Stimulated activated CD4-positive, alpha-beta T cell treated with anti-CD3 and anti-CD28 coated beads, Interleukin-15, amount 100 ng/mL, for 1 hour (primary cell): ENCODE data around the gene TUBGCP4.
"Not testable (repeated sequence)": the region's sequence is repeated elsewhere in the genome, so short reads cannot be mapped to it uniquely, and the experiment has no call there.

Experiments
- DNase-seq, 2 donors: peaks; one replicate each; pipeline ENCODE4 v3.0.0-alpha.2; 2020; ENCODE audit warnings: low read depth in 1 of 2, low spot score in 1 of 2

Gene TUBGCP4

GRCh38 chr15:43370975-43371974, at the start of gene TUBGCP4, which contains the start of gene ZSCAN29:
TUBGCP4 (plus strand) TSS chr15:43371101; CDS start chr15:43371355, 254 bp downstream.
ZSCAN29 (minus strand) TSS chr15:43371043; CDS start chr15:43369913, 1,130 bp downstream.
- peak; percentile 55 to 66 for DNase-seq

- no peak for DNase-seq
These were observed 45.7 kb upstream of the TUBGCP4 start for GRCh38 chr15:43325039-43325684.

GRCh38 chr15:43329217-43329959, 41.5 kb upstream of the TUBGCP4 start:
- no peak for DNase-seq

GRCh38 chr15:43329960-43330779, 40.7 kb upstream of the TUBGCP4 start, which contains the start of gene LCMT2:
LCMT2 (minus strand) TSS chr15:43330573; CDS start chr15:43330489, 84 bp downstream.
- DNase-seq, result peak; percentile 74 to 79

- DNase-seq, result no peak
These were observed 40.2 kb upstream of the TUBGCP4 start for GRCh38 chr15:43330780-43331087.

- no peak for DNase-seq
These were observed 24.6 kb upstream of the TUBGCP4 start for GRCh38 chr15:43346305-43346704.

GRCh38 chr15:43347114-43347513, 23.8 kb upstream of the TUBGCP4 start:
- no peak for DNase-seq

- DNase-seq, result no peak
These were observed 18.1 kb upstream of the TUBGCP4 start for GRCh38 chr15:43352693-43353382.

GRCh38 chr15:43360821-43361220, 10.1 kb upstream of the TUBGCP4 start:
- no peak for DNase-seq

GRCh38 chr15:43361313-43361903, 9.5 kb upstream of the TUBGCP4 start:
- DNase-seq, result no peak

- peak in 1 of 2 donors; percentile 6 for DNase-seq
These were observed 459 bp upstream of the TUBGCP4 start for GRCh38 chr15:43370310-43370974.

GRCh38 chr15:43376017-43376705, 5.3 kb downstream of the TUBGCP4 start:
- DNase-seq, result peak in 1 of 2 donors; percentile 6

GRCh38 chr15:43378601-43379000, 7.7 kb downstream of the TUBGCP4 start:
- no peak for DNase-seq

- no peak for DNase-seq
These were observed 11.4 kb downstream of the TUBGCP4 start for GRCh38 chr15:43382310-43382709.

GRCh38 chr15:43383070-43383469, 12.2 kb downstream of the TUBGCP4 start:
- DNase-seq, result no peak

- DNase-seq, result no peak
These were observed 19.8 kb downstream of the TUBGCP4 start for GRCh38 chr15:43390723-43391122.

- not testable (repeated sequence) for DNase-seq
These were observed 22.7 kb downstream of the TUBGCP4 start for GRCh38 chr15:43393592-43393991.

GRCh38 chr15:43402255-43402654, 31.4 kb downstream of the TUBGCP4 start:
- no peak for DNase-seq
